Hepatocyte (in vitro differentiated cells): Measurements from ENCODE around the gene GOLM1. TPM values are rescaled to one million over a fixed set of nuclear protein-coding genes. Genes with fewer than 3 reads are reported as not detected.

Experiments used
- DNase-seq: peaks from one replicate; pipeline ENCODE4 v3.0.0-alpha.2; 2016; ENCODE audit warnings: low spot score
- H2AFZ ChIP-seq: fragments of 200-600 bp; sonication (generic); 2 replicates; pipeline ENCODE4 v1.6.0; 2016; ENCODE audit warnings: antibody characterized with exemption, mild to moderate bottlenecking
- H3K27ac ChIP-seq: fragments of 200-600 bp; sonication (generic); 2 replicates; pipeline ENCODE4 v1.5.1; 2016; ENCODE audit warnings: mild to moderate bottlenecking
- H3K27me3 ChIP-seq: fragments of 200-600 bp; sonication (generic); 2 replicates; pipeline ENCODE4 v1.6.1; 2016
- H3K36me3 ChIP-seq: fragments of 200-600 bp; sonication (generic); replicated peaks from 2 replicates; pipeline ENCODE4 v1.5.1; 2016; ENCODE audit warnings: low read depth; ENCODE audit not compliant: insufficient read depth
- H3K4me1 ChIP-seq: fragments of 200-600 bp; sonication (generic); 2 replicates; pipeline ENCODE4 v1.5.1; 2016; ENCODE audit warnings: mild to moderate bottlenecking, moderate library complexity; ENCODE audit not compliant: insufficient read depth
- H3K4me2 ChIP-seq: fragments of 200-600 bp; sonication (generic); 2 replicates; pipeline ENCODE4 v1.6.0; 2016
- H3K4me3 ChIP-seq: fragments of 200-600 bp; sonication (generic); 2 replicates; pipeline ENCODE4 v1.5.1; 2016; ENCODE audit warnings: mild to moderate bottlenecking
- H3K79me2 ChIP-seq: fragments of 200-600 bp; sonication (generic); 2 replicates; pipeline ENCODE4 v1.6.0; 2017; ENCODE audit warnings: mild to moderate bottlenecking
- H3K9me2 ChIP-seq: fragments of 200-600 bp; sonication (generic); replicated peaks from 2 replicates; pipeline ENCODE4 v1.6.0; 2017; ENCODE audit warnings: mild to moderate bottlenecking; ENCODE audit not compliant: insufficient read depth
- H3K9me3 ChIP-seq: fragments of 200-600 bp; sonication (generic); 2 replicates; pipeline ENCODE4 v1.5.1; 2016; ENCODE audit warnings: low read depth, mild to moderate bottlenecking
- H4K20me1 ChIP-seq: fragments of 200-600 bp; sonication (generic); 2 replicates; pipeline ENCODE4 v1.6.0; 2016; ENCODE audit warnings: mild to moderate bottlenecking; ENCODE audit not compliant: insufficient read depth, poor library complexity, severe bottlenecking
- EZH2 ChIP-seq: fragments of 200-600 bp; sonication (generic); IDR thresholded peaks from 2 replicates; pipeline ENCODE4 v1.6.1; 2016; ENCODE audit warnings: antibody characterized with exemption, mild to moderate bottlenecking, borderline replicate concordance
- EZH2phosphoT487 ChIP-seq: fragments of 200-600 bp; sonication (generic); IDR thresholded peaks from one replicate; pipeline ENCODE4 v1.6.1; 2018; ENCODE audit warnings: antibody characterized with exemption, mild to moderate bottlenecking, low read depth, moderate library complexity; ENCODE audit not compliant: unreplicated experiment, severe bottlenecking
- WGBS: methylation state at CpG from one replicate; pipeline ENCODE4 v1.1.6; 2016; ENCODE audit warnings: low lambda C conversion rate; ENCODE audit errors: missing lambda C conversion rate; 5-methylcytosine and 5-hydroxymethylcytosine counted together
- polyA plus RNA-seq: library from polyadenylated mRNA; unstranded; fragments of >200 nt; fragmentation: Nextera tagmentation; extraction: Ambion mirVana; gene quantifications from 2 replicates; pipeline ENCODE4 v1.2.1, GENCODE V29; 2016
- total RNA-seq: library from RNA; depleted of rRNA; stranded (reverse); fragments of >200 nt; gene quantifications from 2 replicates; pipeline ENCODE4 v1.2.3, GENCODE V29; 2014
- TF ChIP-seq, protein P1 (sequence below): fragments of 200-600 bp; sonication (generic); IDR thresholded peaks from 2 replicates; pipeline ENCODE4 v1.5.1; 2016; ENCODE audit warnings: antibody characterized with exemption, mild to moderate bottlenecking; ENCODE audit not compliant: poor library complexity

The GOLM1 gene
- total and polyA plus RNA-seq, 2 experiments from 2014 or later, result 140 to 164 TPM

DNA sequence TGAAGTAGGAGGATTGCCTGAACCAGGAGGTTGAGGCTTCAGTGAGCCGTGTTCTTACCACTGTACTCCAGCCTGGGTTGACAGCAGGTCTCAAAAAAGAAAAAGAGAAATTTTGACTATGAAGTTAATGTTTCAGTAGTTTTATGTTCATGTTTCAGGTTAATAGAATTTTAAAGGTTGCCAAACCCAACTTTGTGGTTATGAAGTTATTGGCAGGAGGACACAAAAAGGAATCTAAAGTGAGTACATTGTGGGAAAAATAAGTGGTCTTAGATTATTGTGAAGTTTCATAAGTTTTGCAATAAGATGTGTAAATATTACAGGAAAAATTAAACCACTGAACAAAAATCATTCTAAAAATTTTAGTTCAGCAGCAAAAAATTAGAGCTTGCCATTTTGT is 78.6 kb downstream of the GOLM1 start:
- H3K36me3 ChIP-seq, result no peaks in the 10 kb centered on the region
- TF ChIP-seq EZH2phosphoT487 (no peak), EZH2 (no peak)
- TF ChIP-seq, protein P1, sequence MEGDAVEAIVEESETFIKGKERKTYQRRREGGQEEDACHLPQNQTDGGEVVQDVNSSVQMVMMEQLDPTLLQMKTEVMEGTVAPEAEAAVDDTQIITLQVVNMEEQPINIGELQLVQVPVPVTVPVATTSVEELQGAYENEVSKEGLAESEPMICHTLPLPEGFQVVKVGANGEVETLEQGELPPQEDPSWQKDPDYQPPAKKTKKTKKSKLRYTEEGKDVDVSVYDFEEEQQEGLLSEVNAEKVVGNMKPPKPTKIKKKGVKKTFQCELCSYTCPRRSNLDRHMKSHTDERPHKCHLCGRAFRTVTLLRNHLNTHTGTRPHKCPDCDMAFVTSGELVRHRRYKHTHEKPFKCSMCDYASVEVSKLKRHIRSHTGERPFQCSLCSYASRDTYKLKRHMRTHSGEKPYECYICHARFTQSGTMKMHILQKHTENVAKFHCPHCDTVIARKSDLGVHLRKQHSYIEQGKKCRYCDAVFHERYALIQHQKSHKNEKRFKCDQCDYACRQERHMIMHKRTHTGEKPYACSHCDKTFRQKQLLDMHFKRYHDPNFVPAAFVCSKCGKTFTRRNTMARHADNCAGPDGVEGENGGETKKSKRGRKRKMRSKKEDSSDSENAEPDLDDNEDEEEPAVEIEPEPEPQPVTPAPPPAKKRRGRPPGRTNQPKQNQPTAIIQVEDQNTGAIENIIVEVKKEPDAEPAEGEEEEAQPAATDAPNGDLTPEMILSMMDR, result no peak

DNA sequence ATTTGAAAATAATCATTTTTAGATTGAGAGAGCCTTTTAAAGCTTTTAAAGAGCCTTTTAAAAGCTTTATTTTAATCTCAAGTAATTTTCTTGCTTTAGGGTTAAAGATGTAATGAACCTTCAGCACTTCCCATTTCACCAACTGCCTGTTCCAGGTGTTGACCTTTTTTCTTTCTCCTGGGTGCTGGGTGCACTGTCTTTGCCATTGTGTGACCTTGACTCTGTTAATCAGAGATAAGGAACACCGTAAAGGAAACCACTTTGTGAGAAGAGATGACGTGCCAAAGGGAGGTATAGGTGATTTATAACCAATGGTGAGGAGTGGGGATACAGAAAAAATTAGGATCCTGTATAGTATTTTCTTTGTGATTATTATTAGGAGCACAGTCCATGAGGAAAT is 90.2 kb downstream of the GOLM1 start:
- Histone ChIP-seq H3K4me1 (no peaks in the 10 kb centered on the region), H3K79me2 (no peaks in the 10 kb centered on the region), H2AFZ (no peak overlapping the region), H4K20me1 (no peaks in the 10 kb centered on the region), H3K9me2 (no peaks in the 10 kb centered on the region), H3K4me3 (no peak overlapping the region), H3K27ac (no peak overlapping the region), H3K4me2 (no peak overlapping the region), H3K27me3 (no peaks in the 10 kb centered on the region), H3K36me3 (no peaks in the 10 kb centered on the region), H3K9me3 (no peaks in the 10 kb centered on the region)
- 76% methylated on average over 2 of the region's 2 CpGs for WGBS
- TF ChIP-seq, protein P1, result no peak
- TF ChIP-seq EZH2, result no peak
- TF ChIP-seq EZH2phosphoT487, result no peak
- no peak for DNase-seq

More for the DNA sequence above, 78.6 kb downstream of the GOLM1 start:
- Histone ChIP-seq H3K4me1 (no peaks in the 10 kb centered on the region), H3K4me2 (no peak overlapping the region), H3K9me2 (no peaks in the 10 kb centered on the region), H2AFZ (no peak overlapping the region), H3K27me3 (no peaks in the 10 kb centered on the region), H3K27ac (no peak overlapping the region), H3K9me3 (no peaks in the 10 kb centered on the region), H3K4me3 (no peak overlapping the region), H4K20me1 (no peaks in the 10 kb centered on the region), H3K79me2 (no peaks in the 10 kb centered on the region)
- DNase-seq, result no peak
- 95% methylated on average over 1 of the region's 1 CpG for WGBS

DNA sequence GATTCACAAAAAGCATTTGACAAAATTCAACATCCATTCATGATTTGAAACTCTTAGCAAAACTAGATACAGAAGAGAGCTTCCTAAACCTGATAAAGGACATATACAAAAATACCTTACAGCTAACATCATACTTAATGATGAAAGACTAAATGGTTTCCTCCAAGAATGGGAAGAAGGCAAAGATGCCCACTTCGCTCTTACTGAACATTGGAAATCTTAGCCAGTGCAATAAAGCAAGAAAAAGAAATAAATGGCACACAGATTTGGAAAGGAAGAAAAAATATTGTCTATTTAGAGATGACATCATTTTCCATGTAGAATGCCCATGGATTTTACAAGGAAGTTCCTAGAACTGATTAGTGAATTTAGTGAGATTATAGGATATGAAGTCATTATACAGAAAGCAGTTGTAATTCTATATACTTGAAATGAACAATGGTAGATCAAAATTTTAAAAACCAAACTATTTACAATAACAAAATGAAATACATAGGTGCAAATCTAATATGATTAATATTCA is 94.0 kb downstream of the GOLM1 start:
- H2AFZ ChIP-seq, result no peak overlapping the region
- no peaks in the 10 kb centered on the region for H3K4me1 ChIP-seq
- no peak for DNase-seq
- no peaks in the 10 kb centered on the region for H3K9me3 ChIP-seq
- no peak overlapping the region for H3K4me2 ChIP-seq
- TF ChIP-seq, protein P1, result no peak
- no peak for TF ChIP-seq EZH2phosphoT487
- TF ChIP-seq EZH2, result no peak
- 100% methylated on average over 1 of the region's 1 CpG for WGBS
- no peaks in the 10 kb centered on the region for H3K9me2 ChIP-seq
- H4K20me1 ChIP-seq, result no peaks in the 10 kb centered on the region
- H3K36me3 ChIP-seq, result peaks cover 5% of the 10 kb centered on the region
- H3K27me3 ChIP-seq, result no peaks in the 10 kb centered on the region
- H3K27ac ChIP-seq, result no peak overlapping the region
- H3K79me2 ChIP-seq, result no peaks in the 10 kb centered on the region
- no peak overlapping the region for H3K4me3 ChIP-seq

DNA sequence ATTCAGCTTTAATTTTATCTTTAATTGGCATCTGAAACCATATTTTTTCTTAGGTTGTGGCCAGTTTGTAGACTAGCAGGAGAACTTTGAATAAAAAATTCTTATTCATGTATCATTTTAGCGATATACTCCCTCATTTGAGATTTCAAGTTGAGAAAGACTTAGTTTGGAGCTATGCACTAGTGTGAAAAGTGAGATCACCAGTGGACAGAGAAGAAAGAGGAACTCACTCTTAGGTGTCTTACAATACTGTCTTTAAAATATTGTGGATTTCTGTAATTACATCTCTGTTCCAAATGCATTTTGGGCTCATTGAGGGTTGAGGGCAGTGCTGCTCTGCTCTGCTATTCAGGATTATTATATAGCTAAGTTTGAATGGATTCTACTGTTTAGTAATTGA is 103.8 kb downstream of the GOLM1 start:
- Histone ChIP-seq H3K79me2 (no peaks in the 10 kb centered on the region), H2AFZ (no peak overlapping the region), H3K9me3 (no peaks in the 10 kb centered on the region), H3K4me1 (no peaks in the 10 kb centered on the region), H4K20me1 (no peaks in the 10 kb centered on the region), H3K36me3 (no peaks in the 10 kb centered on the region), H3K27ac (no peak overlapping the region), H3K4me2 (no peak overlapping the region), H3K27me3 (no peaks in the 10 kb centered on the region), H3K9me2 (no peaks in the 10 kb centered on the region), H3K4me3 (no peak overlapping the region)
- DNase-seq, result no peak
- WGBS, result 100% methylated on average over 1 of the region's 1 CpG
- TF ChIP-seq, protein P1, result no peak
- no peak for TF ChIP-seq EZH2phosphoT487
- TF ChIP-seq EZH2, result no peak
